CD4-positive, alpha-beta T cell treated with Interleukin-10 for 1 hour (primary cell): ENCODE results near the gene DNM2.
"Not testable (repeated sequence)": the region's sequence is repeated elsewhere in the genome, so short reads cannot be mapped to it uniquely, and the experiment has no call there.

Experiments used
- DNase-seq: peaks from one replicate; pipeline ENCODE4 v3.0.0-alpha.2; 2020

DNM2 gene

DNA sequence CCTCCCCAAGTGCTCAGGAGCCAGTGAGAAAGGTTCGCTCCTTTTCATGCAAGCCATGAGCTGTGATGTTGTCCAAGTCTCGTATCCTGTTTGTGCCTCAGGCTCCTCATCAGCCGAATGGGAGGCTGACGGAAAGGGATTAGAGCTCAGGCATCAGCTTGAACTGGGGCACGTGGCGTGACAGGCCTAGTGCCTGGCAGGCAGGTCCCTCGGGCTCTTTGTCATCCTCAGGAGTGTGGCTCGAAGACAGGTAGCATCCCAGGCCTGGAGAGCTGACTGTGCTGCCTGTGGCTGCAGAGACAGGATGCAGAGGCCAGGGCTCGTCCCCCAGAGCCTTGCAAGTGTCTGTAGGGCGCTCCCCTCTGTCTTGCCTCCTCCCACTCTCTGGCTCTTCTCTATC is 38.5 kb downstream of the DNM2 start:
- DNase-seq, result no peak

DNA sequence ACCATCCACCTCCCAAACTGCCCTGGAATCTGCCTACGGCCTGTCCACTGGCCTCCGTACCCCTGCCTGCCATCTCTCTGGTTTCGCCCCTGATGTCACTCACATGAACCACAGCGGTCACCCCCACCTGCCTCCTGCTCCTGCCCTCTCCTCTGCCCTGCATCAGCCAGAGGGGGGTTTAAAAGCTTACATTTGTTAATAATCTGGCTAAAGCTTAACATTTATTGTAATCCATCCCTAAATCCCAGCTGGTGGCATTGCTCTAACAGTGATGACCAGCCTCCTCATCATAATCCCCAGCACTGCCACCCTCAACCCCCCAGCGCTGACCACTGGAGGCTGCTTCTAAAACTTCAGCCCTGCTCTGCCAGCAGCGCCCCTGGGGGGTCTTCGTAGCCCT is 38.9 kb downstream of the DNM2 start:
- DNase-seq, result no peak

DNA sequence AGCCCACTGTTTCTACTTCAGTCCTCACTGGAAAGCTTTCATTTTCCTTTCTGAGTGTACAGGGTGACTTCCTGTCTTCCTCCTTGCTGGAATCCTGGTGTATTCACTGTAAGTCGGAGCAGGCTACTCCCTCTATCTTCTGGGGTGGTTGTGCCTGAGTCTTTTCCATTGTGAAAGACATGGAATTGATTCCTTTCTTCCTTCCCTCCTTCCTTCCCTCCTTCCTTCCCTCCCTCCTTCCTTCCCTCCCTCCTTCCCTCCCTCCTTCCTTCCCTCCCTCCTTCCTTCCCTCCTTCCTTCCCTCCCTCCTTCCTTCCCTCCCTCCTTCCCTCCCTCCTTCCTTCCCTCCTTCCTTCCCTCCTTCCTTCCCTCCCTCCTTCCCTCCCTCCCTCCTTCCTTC is 40.2 kb downstream of the DNM2 start:
- DNase-seq, result not testable (repeated sequence)

DNA sequence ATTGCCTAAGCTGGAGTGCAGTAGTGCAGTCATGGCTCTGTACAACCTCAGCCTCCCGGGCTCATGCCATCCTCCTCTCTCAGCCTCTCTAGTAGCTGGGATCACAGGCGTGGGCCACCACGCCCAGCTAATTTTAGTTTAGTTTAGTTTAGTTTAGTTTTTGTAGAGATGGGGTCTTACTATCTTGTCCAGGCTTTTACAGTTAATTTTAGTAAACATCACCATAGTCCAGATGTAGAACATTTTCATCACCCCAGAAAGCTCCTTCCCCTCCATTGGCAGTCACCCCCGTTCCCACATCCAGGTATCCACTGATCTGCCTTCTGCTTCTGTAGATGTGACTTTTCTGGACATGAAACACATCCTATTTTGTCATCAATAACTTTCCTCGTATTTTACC is 41.1 kb downstream of the DNM2 start:
- DNase-seq, result no peak

DNA sequence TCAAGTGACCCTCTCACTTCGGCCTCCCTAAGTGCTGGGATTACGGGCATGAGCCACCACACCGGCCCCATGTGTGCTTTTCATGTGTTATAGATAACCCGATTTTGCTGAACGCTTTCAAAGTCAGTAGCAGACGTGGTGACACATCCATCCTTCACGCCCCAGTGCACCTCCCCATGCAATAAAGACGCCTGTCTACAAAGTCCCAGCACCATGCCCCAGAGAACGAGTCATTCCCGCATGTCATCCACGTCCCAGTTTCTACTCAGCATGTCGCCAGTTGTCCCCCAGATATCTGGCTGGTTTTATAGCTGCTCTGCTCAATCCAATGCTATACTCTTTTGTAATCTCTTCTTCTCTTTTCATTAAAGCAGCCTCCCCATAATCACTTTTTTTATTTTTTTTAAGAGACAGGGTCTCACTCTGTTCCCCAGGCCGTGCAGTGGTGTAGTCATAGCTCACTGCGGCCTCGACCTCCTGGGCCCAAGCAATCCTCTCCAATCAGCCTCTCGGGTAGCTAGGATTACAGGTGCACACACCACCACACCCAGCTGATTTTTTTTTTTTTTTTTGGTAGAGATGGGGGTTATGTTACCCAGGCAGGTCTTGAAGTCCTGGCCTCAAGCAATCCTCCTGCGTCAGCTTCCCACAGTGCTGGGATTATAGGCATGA is 42.5 kb downstream of the DNM2 start:
- DNase-seq, result no peak

DNA sequence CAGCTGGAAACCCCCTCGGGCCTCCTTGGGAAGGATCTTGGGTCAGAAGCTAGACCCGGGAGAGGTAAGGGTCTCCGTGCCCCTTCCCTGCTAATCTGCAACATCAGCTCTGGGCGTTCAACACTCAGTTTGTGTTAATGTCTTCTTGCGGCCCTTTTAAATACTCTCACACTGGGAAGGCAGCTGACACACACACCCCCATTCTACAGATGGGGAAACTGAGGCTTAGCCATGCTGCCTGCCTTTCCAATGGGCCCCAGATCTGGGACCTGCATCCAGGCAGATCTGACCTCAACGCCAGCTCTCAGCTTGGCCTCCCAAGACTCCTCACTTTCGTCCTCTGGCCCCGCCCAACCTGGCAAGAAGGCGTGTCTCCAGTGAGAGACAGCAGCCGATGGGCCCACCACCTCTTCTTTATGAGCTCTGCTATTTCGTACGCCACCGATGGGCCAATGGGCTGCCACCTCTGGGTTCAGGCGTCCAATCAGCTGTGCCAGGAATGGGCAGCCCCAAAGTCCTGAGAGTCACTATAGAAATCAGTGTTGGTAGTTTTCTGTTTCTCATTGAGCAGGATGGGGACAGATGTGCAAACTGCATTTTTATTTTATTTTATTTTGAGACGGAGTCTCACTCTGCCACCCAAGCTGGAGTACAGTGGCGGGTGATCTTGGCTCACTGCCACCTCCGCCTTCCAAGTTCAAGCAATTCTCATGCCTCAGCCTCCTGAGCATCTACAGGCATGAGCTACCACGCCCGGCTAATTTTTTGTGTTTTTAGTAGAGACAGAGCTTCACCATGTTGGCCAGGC is 43.8 kb downstream of the DNM2 start:
- no peak for DNase-seq

DNA sequence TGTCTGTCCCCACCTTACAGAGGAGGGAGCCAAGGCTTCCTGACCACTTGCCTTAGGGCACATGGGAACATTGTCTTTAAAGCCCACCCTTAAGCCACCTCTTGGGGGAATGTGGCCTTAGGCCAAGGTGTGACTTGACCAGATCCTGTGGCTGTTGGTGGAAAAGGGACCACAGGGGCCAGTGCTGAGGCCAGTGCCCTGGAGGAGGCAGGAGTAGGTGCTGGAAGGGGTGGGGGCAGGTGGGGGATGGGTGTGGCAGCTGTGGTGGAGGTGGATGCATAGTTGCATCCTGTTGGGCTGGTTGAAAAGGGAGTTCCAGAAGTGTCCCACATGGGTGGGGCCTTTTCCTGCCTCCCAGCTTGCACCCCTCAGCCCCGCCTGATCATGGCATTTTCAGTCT is 44.8 kb downstream of the DNM2 start:
- DNase-seq, result peak; percentile 50

DNA sequence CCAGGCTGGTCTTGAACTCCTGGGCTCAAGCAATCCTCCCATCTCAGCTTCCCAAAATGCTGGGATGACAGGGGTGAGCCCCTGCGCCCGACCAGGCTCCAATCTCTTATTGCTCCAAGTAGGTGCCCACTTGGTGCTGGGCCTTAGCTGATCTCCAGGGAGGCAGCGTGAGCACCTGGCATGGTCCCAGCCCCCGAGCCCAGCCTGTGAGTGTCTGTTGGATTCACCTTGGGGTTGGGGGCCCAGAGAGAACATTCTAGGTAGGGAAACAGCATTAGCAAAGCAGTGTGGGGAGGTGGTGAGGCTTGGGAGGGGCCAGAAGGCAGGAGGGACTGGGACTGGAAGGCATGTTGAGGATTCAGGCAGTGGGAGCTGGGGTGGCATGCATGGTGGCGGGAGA is 45.5 kb downstream of the DNM2 start:
- no peak for DNase-seq

DNA sequence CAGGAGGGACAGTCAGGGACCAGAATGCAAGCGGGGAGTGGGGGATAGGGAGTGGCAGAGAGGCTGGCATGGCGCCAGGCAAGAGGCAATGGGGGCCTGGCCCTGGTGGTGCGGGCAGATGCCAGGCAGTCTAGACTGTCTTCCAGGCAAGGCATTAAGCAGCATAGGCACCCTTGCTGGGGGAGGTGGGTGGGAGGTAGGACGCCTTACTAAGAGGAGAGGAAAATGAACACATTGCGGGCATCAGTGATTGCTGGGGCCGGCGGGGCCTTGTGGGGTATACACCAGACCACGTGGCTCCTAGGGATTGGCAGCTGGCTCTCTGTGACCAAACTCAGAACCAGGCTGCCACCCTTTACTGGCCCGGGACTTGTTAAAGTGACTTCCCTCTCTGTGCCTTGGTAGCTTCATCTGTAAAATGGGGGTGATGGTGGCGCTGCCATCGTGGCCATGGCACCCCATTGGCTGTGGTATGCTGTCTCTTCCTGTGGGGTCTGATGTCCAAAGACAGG is 46.0 kb downstream of the DNM2 start:
- no peak for DNase-seq

DNA sequence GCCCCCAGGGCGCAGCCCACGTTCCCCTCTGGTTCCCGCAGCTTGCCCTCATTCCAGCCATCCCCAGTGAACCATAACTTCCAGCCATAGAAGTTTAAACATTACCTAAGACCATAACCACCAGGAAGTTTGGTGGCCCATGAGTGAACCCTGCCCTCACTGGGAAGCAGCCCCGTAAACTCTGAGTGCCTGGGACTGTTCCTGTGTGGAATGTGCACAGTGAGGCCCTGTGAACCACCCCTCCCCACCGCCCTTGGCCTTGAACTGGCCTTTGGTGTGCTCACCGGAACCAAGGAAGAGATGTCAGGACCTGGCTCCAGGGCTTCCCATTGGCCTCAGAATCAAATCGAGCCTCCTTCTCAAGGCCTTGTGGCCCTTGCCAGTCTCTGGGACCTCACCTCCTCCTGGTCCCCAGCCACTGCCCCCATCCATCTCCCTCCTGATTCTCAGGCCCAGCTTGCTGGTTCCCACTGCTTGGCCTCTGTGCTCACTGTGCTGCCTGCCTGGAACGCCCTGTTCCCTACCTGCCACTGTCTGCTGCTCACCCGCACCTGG is 46.5 kb downstream of the DNM2 start:
- no peak for DNase-seq

DNA sequence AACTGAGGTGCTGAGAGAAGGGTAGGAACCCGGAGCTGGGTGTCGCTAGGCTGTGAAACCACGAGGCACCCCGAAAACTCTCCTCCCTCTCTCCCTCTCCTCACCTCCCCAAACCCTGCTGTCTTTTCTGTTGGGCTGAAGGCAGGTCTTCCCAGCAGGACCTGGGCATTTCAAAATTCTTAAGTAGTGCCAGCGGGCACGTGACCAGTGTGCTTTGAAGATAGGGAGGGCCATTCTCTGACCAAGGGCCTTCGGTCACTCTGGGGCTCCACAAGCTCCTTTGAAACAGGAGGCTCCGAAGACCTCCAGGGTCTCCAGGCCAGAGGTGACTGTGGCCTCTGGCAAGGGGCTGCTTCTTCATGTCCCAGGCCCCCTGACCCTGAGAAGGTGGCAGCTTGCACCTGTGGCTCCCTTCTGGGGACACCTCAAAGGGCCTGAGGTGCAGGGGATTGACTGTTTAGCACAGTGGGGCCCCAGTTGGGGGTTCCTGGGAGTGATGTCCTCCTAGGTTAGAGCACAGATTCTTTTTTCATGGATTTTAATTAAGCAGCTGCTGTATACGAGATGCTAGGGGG is 48.3 kb downstream of the DNM2 start:
- DNase-seq, result no peak

DNA sequence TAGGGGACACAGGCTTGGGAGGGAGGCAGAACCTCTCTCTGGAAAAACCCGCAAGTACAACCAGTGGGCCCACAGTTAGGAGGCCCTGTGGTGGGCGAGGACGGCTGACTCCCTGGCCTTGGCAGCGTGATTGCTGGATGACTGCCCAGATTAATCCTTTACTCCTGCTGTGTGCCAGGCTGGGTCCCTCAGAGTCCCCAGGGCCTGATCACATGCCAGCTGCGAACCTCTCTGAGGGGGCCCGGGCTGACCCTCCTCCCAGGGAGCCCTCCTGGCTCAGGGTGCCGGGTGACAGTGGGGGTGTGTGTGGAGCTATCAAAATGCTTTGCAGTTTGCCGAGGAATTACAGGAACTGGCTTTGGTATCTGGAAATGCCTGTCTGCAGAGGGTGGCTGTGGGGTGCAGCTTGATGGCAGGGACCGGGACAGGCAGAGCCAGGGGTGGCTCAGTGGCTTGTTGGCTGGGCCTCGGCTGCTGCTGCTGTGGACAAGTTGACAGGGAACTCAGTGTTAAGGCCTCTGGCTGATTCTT is 48.9 kb downstream of the DNM2 start:
- no peak for DNase-seq

DNA sequence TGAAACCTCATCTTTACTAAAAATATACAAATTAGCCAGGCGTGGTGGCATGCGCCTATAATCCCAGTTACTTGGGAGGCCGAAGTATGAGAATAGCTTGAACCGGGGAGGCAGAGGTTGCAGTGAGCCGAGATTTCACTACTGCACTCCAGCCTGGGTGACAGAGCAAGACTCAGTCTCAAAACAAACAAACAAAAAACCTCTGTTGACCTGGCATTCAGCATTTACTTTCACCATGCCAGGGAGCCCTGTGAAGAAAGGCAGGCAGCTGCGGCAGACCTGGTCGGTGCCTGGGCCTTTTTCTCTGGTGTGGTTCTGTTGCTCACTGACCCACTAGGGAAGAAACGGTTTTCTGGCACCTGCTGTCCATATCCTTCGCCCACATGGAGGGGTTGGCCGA is 49.8 kb downstream of the DNM2 start:
- no peak for DNase-seq

DNA sequence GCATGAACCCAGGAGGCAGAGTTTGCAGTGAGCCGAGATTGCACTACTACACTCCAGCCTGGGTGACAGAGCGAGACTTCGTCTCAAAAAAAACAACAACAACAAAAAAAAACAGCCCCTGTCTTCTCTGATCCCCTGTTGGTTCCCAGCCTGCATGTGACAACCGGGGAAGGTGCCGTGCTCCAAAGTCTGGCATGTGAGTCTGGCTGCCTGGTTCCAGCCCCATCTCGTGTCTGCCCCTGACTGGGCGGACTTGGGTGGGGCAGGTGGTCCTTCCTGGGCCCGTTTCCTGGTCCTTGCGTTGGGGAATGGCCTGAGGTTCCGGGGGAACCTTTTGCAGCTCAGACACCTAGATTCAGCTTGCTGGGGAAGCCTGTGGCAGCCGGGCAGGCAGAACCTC is 50.5 kb downstream of the DNM2 start:
- DNase-seq, result no peak

DNA sequence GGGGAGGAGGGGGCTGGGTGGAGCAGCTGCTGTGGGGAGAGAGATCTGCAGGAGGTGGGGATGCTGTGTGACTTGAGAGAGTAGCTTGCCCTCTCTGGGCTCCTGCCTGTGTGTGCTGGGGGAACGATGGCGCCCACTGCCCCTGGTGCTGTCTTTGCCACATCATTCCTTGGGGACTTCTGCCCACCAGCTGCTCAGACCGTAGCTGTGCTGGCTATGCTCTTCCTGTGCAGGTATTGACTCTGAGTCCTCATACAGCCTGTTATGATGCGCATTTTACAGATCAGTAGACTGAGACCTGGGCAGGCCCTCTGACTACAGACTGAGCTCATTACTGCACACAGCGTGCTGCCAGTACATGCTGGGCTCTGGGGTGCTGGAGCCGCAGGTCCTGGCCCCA is 51.1 kb downstream of the DNM2 start:
- DNase-seq, result no peak

DNA sequence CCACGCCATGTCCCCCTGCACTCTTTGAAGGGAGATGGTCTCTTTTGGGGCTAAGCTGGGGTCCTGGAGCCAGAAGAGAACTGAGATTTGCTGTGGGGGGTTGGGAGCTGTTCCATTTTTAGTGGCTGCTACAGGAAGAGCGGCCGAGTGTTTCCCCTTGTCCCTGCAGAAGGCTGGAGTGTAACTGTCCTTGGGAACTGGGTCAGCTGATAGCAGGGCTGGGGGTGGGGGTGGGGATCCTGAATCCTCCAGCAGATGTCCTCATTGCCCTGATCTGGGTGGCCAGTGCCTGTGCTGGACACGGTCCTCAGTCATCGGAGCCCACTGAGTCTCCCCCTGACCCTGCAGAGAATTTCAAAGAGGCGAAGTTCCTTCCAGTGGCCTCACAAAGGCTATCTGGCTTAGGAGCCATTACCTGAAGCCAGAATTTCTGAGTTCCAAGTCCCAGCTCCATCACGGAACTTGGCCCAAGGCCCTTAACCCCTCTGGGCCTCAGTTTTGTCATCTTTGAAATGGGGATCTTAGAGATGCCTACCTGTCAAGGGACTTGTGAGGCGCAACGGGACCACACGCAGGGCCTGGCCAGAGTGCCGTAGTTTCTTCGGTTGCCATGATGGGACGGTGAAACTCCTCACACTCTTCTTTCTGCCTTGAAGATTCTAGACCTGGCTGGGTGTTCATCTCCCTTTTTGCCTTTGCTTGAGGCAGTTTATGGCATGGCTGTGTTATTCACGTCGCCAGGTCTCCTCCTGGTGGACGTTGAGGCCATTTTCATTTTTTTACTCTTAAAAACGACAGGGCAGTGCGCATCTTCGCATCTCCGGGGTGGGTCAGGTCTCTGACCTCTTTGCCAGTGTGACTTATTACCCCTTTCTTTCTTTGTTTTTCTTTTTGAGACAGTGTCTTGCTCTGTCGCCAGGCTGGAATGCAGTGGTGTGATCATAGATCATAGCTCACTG is 51.9 kb downstream of the DNM2 start:
- DNase-seq, result peak; percentile 43

DNA sequence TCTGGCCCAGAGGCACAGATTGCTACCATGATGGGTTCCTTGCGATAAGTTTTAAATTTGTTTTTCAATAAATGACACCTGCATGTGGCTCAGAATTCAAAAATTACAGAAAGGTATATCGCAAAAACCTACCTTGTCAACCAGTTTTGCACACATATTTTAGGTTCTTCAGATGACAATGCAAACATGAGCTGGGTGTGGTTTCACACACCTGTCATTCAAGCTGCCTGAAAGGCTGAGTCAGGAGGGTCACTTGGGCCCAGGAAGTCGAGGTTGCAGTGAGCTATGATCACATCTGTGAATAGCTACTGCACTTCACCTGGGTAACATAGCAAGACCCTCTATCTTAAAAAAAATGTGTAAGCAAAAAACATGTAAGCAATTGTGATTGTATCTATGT is 56.1 kb downstream of the DNM2 start:
- no peak for DNase-seq

DNA sequence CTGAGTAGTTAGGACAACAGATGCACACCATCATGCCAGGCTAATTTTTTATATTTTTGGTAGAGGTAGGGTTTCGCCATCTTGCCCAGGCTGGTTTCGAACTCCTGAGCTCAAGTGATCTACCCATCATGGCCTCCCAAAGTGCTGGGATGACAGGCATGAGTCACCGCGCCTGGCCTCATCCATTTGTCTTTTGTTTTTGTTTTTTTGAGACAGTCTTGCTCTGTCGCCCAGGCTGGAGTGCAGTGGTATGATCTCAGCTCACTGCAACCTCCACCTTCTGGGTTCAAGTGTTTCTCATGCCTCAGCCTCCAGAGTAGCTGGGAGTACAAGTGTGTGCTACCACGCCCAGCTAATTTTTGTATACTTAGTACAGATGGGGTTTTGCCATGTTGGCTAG is 57.0 kb downstream of the DNM2 start:
- DNase-seq, result no peak

DNA sequence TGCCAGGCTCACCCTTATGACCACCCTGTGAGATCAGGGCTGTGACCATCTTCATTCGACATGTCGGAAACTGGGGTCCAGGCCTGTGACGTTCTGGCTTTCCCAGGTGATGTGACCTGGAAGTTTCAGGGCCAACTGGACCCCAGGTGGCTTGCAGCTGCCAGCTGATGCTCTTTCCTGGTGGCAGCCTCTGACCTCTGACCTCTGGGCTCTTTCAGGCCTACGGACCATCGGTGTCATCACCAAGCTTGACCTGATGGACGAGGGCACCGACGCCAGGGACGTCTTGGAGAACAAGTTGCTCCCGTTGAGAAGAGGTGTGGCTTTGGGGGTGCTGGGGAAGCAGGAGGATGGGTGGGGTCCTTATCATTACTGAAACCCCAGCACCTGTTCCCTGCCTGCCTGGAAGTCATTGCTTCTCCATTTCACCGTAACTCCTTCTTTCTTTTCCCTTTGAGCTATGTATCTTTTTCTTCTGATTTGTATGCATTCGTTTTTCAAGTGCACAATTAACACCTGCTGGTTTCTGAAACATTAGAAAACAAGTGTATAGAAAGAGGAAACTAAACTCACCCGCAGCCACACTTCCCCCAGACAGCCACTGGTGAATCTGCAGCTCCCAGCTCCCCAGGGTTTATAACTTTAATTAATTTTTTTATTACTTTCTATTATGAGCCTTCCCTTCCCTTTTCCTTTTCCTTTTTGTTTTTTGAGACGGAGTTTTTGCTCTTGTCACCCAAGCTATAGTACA is 59.2 kb downstream of the DNM2 start:
- no peak for DNase-seq

DNA sequence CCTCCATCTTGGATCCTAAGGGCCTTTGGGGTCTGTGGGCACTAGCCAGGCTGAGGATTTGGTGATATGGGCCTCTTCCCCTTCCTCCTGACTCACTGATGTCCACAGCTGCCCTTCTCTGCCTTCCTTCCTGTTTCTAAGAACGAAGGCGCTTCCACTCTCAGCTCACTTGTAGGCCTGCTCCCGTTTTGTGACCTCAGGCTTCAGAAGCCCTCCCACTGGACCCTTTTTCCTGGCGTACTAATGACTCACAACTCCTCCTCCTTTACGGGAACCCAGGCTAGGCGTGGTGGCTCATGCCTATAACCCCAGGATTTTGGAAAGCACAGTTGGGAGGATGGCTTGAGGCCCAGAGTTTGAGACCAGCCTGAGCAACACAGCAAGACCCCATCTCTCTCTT is 62.5 kb downstream of the DNM2 start:
- DNase-seq, result no peak

DNA sequence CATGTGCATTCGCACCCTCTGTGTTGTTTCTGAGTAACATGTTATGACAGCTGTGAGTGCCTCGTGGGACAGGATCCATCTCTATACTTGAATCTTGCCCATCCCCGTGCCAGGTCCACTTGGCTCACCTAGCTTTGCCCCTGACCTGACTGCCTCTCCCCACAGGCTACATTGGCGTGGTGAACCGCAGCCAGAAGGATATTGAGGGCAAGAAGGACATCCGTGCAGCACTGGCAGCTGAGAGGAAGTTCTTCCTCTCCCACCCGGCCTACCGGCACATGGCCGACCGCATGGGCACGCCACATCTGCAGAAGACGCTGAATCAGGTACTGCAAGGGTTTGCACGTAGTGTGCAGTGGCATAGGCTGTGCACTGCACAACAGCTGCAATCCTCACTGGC is 64.9 kb downstream of the DNM2 start:
- no peak for DNase-seq

DNA sequence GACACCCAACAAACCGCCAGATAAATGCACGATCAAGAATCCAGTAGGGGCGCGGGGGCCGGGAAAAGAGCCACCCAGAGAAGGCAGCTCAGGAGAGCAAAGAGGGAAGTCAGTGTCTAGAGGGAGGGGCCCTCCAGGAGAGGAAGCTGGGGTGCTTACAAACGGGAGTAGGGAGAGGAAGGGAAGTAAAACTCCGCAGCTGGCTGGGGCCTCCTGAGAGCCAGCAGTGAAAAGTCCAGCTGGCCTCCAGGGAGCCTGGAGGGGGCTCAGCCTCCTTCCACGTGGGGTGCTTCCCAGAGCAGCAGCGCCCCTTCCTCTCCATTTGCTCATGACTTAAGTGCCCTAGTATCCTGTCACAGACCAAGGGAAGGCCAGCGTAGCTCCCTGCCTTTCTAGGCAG is 66.4 kb downstream of the DNM2 start:
- no peak for DNase-seq
